ENCODE results near the gene HERC4.

Gene HERC4

DNA sequence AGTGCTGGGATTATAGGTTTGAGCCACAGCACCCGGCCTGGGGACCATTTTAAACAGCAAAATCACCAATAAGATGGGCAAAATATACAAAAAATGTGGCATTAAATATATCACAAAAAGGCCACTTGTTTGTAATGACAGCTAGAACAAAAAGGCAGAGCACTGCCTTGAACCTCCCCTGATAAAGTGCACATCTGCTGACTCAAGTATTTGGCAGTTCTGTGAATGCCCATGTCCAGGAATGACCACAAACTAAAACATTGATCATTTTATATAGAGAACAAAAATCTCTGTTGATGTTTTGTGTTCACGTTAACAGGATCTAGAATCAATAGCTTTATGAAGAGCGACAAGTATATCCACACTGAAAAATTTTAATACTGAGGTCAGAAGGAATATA lies 21.5 kb downstream of the HERC4 start:
- no peak for DNase-seq
- Histone ChIP-seq H3K27me3 (replicated peaks; ENCODE audit: control insufficient read depth, insufficient read depth, low read length, poor library complexity, severe bottlenecking) (no peaks in the 10 kb centered on the region), H3K4me3 (ENCODE audit: insufficient read depth, low read depth, low read length, poor library complexity, severe bottlenecking) (no peak overlapping the region), H3K4me1 (ENCODE audit: control insufficient read depth, insufficient read depth, low read length, poor library complexity, severe bottlenecking) (no peaks in the 10 kb centered on the region), H3K27ac (ENCODE audit: insufficient read depth, low read length, poor library complexity, severe bottlenecking) (no peak overlapping the region), H3K36me3 (ENCODE audit: control insufficient read depth, insufficient read depth, low read length) (peaks cover 6% of the 10 kb centered on the region), H3K9me3 (ENCODE audit: control insufficient read depth, low read length) (no peaks in the 10 kb centered on the region)

- DNase-seq: no peak
- Histone ChIP-seq H3K4me3 (ENCODE audit: insufficient read depth, low read depth, low read length, poor library complexity, severe bottlenecking) (no peak overlapping the region), H3K27me3 (replicated peaks; ENCODE audit: control insufficient read depth, insufficient read depth, low read length, poor library complexity, severe bottlenecking) (no peaks in the 10 kb centered on the region), H3K9me3 (ENCODE audit: control insufficient read depth, low read length) (no peaks in the 10 kb centered on the region), H3K36me3 (ENCODE audit: control insufficient read depth, insufficient read depth, low read length) (no peaks in the 10 kb centered on the region), H3K4me1 (ENCODE audit: control insufficient read depth, insufficient read depth, low read length, poor library complexity, severe bottlenecking) (no peaks in the 10 kb centered on the region), H3K27ac (ENCODE audit: insufficient read depth, low read length, poor library complexity, severe bottlenecking) (no peak overlapping the region)
Observed at GRCh38 chr10:68052463-68052862, 22.6 kb downstream of the HERC4 start.

- no peak overlapping the region for H3K27ac ChIP-seq (ENCODE audit: insufficient read depth, low read length, poor library complexity, severe bottlenecking)
- H3K9me3 ChIP-seq (ENCODE audit: control insufficient read depth, low read length): no peaks in the 10 kb centered on the region
- no peak overlapping the region for H3K4me3 ChIP-seq (ENCODE audit: insufficient read depth, low read depth, low read length, poor library complexity, severe bottlenecking)
- no peaks in the 10 kb centered on the region for H3K27me3 ChIP-seq (replicated peaks; ENCODE audit: control insufficient read depth, insufficient read depth, low read length, poor library complexity, severe bottlenecking)
- DNase-seq: no peak
- no peaks in the 10 kb centered on the region for H3K4me1 ChIP-seq (ENCODE audit: control insufficient read depth, insufficient read depth, low read length, poor library complexity, severe bottlenecking)
- no peaks in the 10 kb centered on the region for H3K36me3 ChIP-seq (ENCODE audit: control insufficient read depth, insufficient read depth, low read length)
Observed at GRCh38 chr10:68049289-68050078, 25.6 kb downstream of the HERC4 start.

GRCh38 chr10:68047554-68048327 lies 27.3 kb downstream of the HERC4 start:
- no peak for DNase-seq
- Histone ChIP-seq H3K36me3 (ENCODE audit: control insufficient read depth, insufficient read depth, low read length) (no peaks in the 10 kb centered on the region), H3K27ac (ENCODE audit: insufficient read depth, low read length, poor library complexity, severe bottlenecking) (no peak overlapping the region)

DNA sequence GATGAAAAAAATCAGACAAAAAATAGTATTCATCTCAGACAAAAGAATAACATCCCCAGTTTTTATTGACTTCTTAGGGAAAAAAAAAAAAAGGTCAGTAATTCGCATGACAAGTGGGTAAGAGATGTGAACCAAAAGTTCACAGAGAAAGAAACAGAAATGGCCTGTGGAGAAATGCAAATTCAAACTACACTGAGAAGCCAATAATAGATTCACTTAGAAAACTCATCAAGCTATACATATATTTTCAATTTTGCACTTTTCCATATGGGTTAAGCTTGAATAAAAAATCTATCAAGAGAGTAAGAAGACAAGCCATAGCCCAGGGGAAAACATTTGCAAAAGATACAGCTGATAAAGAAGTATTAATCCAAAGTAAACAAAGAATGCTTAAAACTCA lies 28.0 kb downstream of the HERC4 start:
- no peaks in the 10 kb centered on the region for H3K9me3 ChIP-seq (ENCODE audit: control insufficient read depth, low read length)
- no peak overlapping the region for H3K27ac ChIP-seq (ENCODE audit: insufficient read depth, low read length, poor library complexity, severe bottlenecking)
- H3K36me3 ChIP-seq (ENCODE audit: control insufficient read depth, insufficient read depth, low read length): no peaks in the 10 kb centered on the region
- no peaks in the 10 kb centered on the region for H3K4me1 ChIP-seq (ENCODE audit: control insufficient read depth, insufficient read depth, low read length, poor library complexity, severe bottlenecking)
- no peak for DNase-seq
- no peaks in the 10 kb centered on the region for H3K27me3 ChIP-seq (replicated peaks; ENCODE audit: control insufficient read depth, insufficient read depth, low read length, poor library complexity, severe bottlenecking)
- no peak overlapping the region for H3K4me3 ChIP-seq (ENCODE audit: insufficient read depth, low read depth, low read length, poor library complexity, severe bottlenecking)

More at GRCh38 chr10:68047554-68048327, 27.3 kb downstream of the HERC4 start:
- H3K4me1 ChIP-seq (ENCODE audit: control insufficient read depth, insufficient read depth, low read length, poor library complexity, severe bottlenecking): no peaks in the 10 kb centered on the region
- H3K9me3 ChIP-seq (ENCODE audit: control insufficient read depth, low read length): no peaks in the 10 kb centered on the region
- H3K4me3 ChIP-seq (ENCODE audit: insufficient read depth, low read depth, low read length, poor library complexity, severe bottlenecking): no peak overlapping the region
- no peaks in the 10 kb centered on the region for H3K27me3 ChIP-seq (replicated peaks; ENCODE audit: control insufficient read depth, insufficient read depth, low read length, poor library complexity, severe bottlenecking)

DNA sequence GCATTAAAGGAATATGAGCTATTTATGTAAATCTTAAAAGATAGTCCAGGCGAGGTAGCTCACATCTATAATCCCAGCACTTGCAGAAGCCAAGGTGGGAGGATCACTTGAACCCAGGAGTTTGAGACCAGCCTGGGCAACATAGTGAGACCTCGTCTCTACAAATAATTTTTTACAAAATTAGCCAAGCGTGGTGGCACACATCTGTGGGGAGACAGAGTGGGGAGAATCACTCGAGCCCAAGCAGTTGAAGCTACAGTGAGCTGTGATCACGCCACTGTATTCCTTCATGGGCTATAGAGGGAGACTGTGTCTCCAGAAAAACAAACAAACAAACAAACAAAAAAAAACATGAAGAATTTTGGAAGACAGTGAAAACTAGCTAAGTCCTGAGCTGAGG lies 28.4 kb downstream of the HERC4 start:
- Histone ChIP-seq H3K4me3 (ENCODE audit: insufficient read depth, low read depth, low read length, poor library complexity, severe bottlenecking) (no peak overlapping the region), H3K36me3 (ENCODE audit: control insufficient read depth, insufficient read depth, low read length) (no peaks in the 10 kb centered on the region), H3K27ac (ENCODE audit: insufficient read depth, low read length, poor library complexity, severe bottlenecking) (no peak overlapping the region), H3K9me3 (ENCODE audit: control insufficient read depth, low read length) (no peaks in the 10 kb centered on the region), H3K4me1 (ENCODE audit: control insufficient read depth, insufficient read depth, low read length, poor library complexity, severe bottlenecking) (no peaks in the 10 kb centered on the region), H3K27me3 (replicated peaks; ENCODE audit: control insufficient read depth, insufficient read depth, low read length, poor library complexity, severe bottlenecking) (no peaks in the 10 kb centered on the region)
- no peak for DNase-seq

GRCh38 chr10:68043030-68043429 lies 32.1 kb downstream of the HERC4 start:
- no peak overlapping the region for H3K4me3 ChIP-seq (ENCODE audit: insufficient read depth, low read depth, low read length, poor library complexity, severe bottlenecking)
- no peaks in the 10 kb centered on the region for H3K9me3 ChIP-seq (ENCODE audit: control insufficient read depth, low read length)
- no peaks in the 10 kb centered on the region for H3K27me3 ChIP-seq (replicated peaks; ENCODE audit: control insufficient read depth, insufficient read depth, low read length, poor library complexity, severe bottlenecking)
- no peak for DNase-seq
- H3K4me1 ChIP-seq (ENCODE audit: control insufficient read depth, insufficient read depth, low read length, poor library complexity, severe bottlenecking): no peaks in the 10 kb centered on the region
- no peaks in the 10 kb centered on the region for H3K36me3 ChIP-seq (ENCODE audit: control insufficient read depth, insufficient read depth, low read length)
- no peak overlapping the region for H3K27ac ChIP-seq (ENCODE audit: insufficient read depth, low read length, poor library complexity, severe bottlenecking)

- Histone ChIP-seq H3K4me3 (ENCODE audit: insufficient read depth, low read depth, low read length, poor library complexity, severe bottlenecking) (no peak overlapping the region), H3K27ac (ENCODE audit: insufficient read depth, low read length, poor library complexity, severe bottlenecking) (no peak overlapping the region), H3K36me3 (ENCODE audit: control insufficient read depth, insufficient read depth, low read length) (peaks cover 23% of the 10 kb centered on the region), H3K4me1 (ENCODE audit: control insufficient read depth, insufficient read depth, low read length, poor library complexity, severe bottlenecking) (no peaks in the 10 kb centered on the region), H3K27me3 (replicated peaks; ENCODE audit: control insufficient read depth, insufficient read depth, low read length, poor library complexity, severe bottlenecking) (no peaks in the 10 kb centered on the region), H3K9me3 (ENCODE audit: control insufficient read depth, low read length) (no peaks in the 10 kb centered on the region)
- DNase-seq: no peak
Observed at GRCh38 chr10:68032113-68032512, 43.0 kb downstream of the HERC4 start.

- no peak overlapping the region for H3K4me3 ChIP-seq (ENCODE audit: insufficient read depth, low read depth, low read length, poor library complexity, severe bottlenecking)
- no peaks in the 10 kb centered on the region for H3K9me3 ChIP-seq (ENCODE audit: control insufficient read depth, low read length)
- DNase-seq: no peak
- H3K27ac ChIP-seq (ENCODE audit: insufficient read depth, low read length, poor library complexity, severe bottlenecking): no peak overlapping the region
- no peaks in the 10 kb centered on the region for H3K27me3 ChIP-seq (replicated peaks; ENCODE audit: control insufficient read depth, insufficient read depth, low read length, poor library complexity, severe bottlenecking)
- H3K4me1 ChIP-seq (ENCODE audit: control insufficient read depth, insufficient read depth, low read length, poor library complexity, severe bottlenecking): no peaks in the 10 kb centered on the region
- H3K36me3 ChIP-seq (ENCODE audit: control insufficient read depth, insufficient read depth, low read length): peaks cover 24% of the 10 kb centered on the region
Observed at GRCh38 chr10:68027429-68027828, 47.7 kb downstream of the HERC4 start.

- no peaks in the 10 kb centered on the region for H3K9me3 ChIP-seq (ENCODE audit: control insufficient read depth, low read length)
- peaks cover 29% of the 10 kb centered on the region for H3K36me3 ChIP-seq (ENCODE audit: control insufficient read depth, insufficient read depth, low read length)
- H3K4me3 ChIP-seq (ENCODE audit: insufficient read depth, low read depth, low read length, poor library complexity, severe bottlenecking): no peak overlapping the region
- no peaks in the 10 kb centered on the region for H3K4me1 ChIP-seq (ENCODE audit: control insufficient read depth, insufficient read depth, low read length, poor library complexity, severe bottlenecking)
- DNase-seq: no peak
- H3K27ac ChIP-seq (ENCODE audit: insufficient read depth, low read length, poor library complexity, severe bottlenecking): no peak overlapping the region
- H3K27me3 ChIP-seq (replicated peaks; ENCODE audit: control insufficient read depth, insufficient read depth, low read length, poor library complexity, severe bottlenecking): no peaks in the 10 kb centered on the region
Observed at GRCh38 chr10:68023292-68023691, 51.8 kb downstream of the HERC4 start.
